Measurements from ENCODE around the gene CD3E.

The CD3E gene

GRCh38 chr11:118310271-118310670, 5.7 kb downstream of the CD3E start:
- POLR2A ChIA-PET (ENCODE audit: low non-redundant PET): no interaction called here
- CTCF ChIA-PET: interaction anchor here (0.7 kb wide), 1 partner anchor 546 kb away, joined by 3 read pairs; no protein-coding TSS in a partner anchor
- DNase-seq (ENCODE audit: low spot score): no peak
- H3K27ac ChIP-seq: no peak overlapping the region
- TF ChIP-seq CTCF (conservative IDR thresholded peaks at IDR 0.05; ENCODE audit: low read depth): no peak

GRCh38 chr11:118310781-118311485, 6.4 kb downstream of the CD3E start:
- POLR2A ChIA-PET (ENCODE audit: low non-redundant PET): no interaction called here

GRCh38 chr11:118311518-118311917, 7.0 kb downstream of the CD3E start:
- H3K27ac ChIP-seq: no peak overlapping the region
- ChIA-PET POLR2A (ENCODE audit: low non-redundant PET) (no interaction called here), CTCF (interaction anchor here (0.7 to 1.6 kb wide), 2 partner anchors 16 to 179 kb away, joined by 4 read pairs; no protein-coding TSS in a partner anchor)
- no peak for TF ChIP-seq CTCF (conservative IDR thresholded peaks at IDR 0.05; ENCODE audit: low read depth)
- DNase-seq (ENCODE audit: low spot score): no peak

More at GRCh38 chr11:118310781-118311485, 6.4 kb downstream of the CD3E start:
- TF ChIP-seq CTCF (conservative IDR thresholded peaks at IDR 0.05; ENCODE audit: low read depth): no peak
- DNase-seq (ENCODE audit: low spot score): no peak
- H3K27ac ChIP-seq: no peak overlapping the region
- CTCF ChIA-PET: interaction anchor here (1.6 kb wide), 1 partner anchor 15 kb away, joined by 4 read pairs; no protein-coding TSS in a partner anchor

GRCh38 chr11:118312328-118312727, 7.8 kb downstream of the CD3E start:
- CTCF ChIA-PET: interaction anchor here (0.5 to 1.6 kb wide), 2 partner anchors 17 to 914 kb away, joined by 3 to 4 read pairs; no protein-coding TSS in a partner anchor

GRCh38 chr11:118313242-118313641, 8.7 kb downstream of the CD3E start:
- H3K27ac ChIP-seq: no peak overlapping the region
- CTCF ChIA-PET: interaction anchor here (0.6 to 1.1 kb wide), 3 partner anchors 18 to 141 kb away, joined by 3 to 8 read pairs (median 3); no protein-coding TSS in a partner anchor
- no peak for TF ChIP-seq CTCF (conservative IDR thresholded peaks at IDR 0.05; ENCODE audit: low read depth)
- POLR2A ChIA-PET (ENCODE audit: low non-redundant PET): no interaction called here
- no peak for DNase-seq (ENCODE audit: low spot score)

More at GRCh38 chr11:118312328-118312727, 7.8 kb downstream of the CD3E start:
- no peak for DNase-seq (ENCODE audit: low spot score)
- TF ChIP-seq CTCF (conservative IDR thresholded peaks at IDR 0.05; ENCODE audit: low read depth): no peak
- POLR2A ChIA-PET (ENCODE audit: low non-redundant PET): no interaction called here
- H3K27ac ChIP-seq: no peak overlapping the region

GRCh38 chr11:118314988-118315411, 10.5 kb downstream of the CD3E start:
- no peak for TF ChIP-seq CTCF (conservative IDR thresholded peaks at IDR 0.05; ENCODE audit: low read depth)
- H3K27ac ChIP-seq: no peak overlapping the region
- DNase-seq (ENCODE audit: low spot score): no peak
- ChIA-PET POLR2A (ENCODE audit: low non-redundant PET) (no interaction called here), CTCF (no interaction called here)
